ENCODE results near the gene PAQR4.
A peak's percentile ranks its signal among the peaks of the same experiment; 100 is the strongest.

PAQR4 gene

DNA sequence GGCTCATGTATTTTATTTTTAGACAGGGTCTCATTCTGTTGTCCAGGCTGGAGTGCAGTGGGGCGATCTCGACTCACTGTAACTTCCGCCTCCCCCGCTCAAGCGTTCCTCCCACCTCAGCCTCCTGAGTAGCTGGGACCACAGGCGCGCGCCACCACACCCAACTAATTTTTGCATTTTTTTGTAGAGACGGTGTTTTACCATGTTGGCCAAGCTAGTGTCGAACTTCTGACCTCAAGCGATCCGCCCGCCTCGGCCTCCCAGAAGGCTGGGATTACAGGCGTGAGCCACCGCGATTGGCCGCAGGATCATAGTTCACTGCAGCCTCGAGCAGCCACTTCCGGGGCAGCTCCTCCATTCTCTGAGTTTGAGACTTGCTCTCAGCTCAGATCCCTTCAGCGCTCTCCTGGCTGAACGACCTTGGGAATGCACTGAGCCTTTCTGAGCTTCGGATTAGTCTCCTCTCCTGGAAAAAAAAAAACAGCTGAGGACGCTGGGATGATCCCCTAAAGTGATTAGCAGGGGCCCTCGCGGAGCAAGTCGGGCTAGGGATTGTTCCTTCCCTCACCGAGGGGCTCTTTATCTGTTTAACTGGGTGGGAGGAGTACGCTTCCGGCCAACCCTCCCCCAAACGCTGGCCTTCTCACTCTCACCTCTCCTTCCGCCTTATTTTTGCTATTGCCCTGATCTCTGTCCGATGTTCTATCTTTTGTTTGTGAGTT is 12.2 kb downstream of the PAQR4 start:
- no peak for FAIRE-seq

DNA sequence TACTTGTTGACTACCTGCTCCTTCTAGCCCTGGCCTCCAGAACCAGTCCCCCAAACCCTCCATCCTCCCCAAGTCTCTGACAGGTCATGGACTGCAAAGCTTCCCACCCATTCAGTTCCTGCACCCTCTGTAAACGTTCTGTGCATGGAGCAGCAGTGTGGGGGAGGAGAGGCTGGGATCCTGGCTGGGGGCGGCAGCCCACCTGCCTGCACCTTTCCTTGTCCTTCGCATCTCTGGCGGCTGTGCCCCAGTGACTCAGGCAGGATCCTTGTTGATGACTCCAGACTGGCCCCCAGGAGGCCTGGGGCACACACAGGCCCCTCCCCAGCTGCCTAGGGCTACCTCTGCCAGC is 12.7 kb downstream of the PAQR4 start:
- no peak for FAIRE-seq

- FAIRE-seq, result no peak
These were observed 13.3 kb downstream of the PAQR4 start for GRCh38 chr16:2982402-2982801.

GRCh38 chr16:2983706-2984136 is 14.6 kb downstream of the PAQR4 start:
- no peak for FAIRE-seq

DNA sequence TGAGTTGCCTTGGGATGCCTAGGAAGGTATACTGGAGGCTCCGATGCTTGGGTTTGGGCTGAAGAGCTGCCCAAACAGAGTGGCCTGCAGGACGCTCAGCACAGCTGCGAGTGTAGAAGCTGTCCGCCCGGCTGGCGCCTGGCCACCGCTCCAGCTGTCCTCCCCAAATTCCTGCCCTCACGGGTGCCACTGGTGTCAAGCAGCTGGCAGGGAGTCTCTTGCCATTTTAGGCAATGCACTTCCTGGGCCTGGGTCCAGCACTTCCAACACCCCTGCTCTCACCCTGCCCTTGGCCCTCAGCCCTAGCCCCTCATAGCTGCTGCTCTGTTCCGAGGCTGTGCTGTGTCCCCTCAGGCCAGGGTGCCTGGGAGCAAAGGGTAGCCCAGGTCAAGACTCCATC is 16.3 kb downstream of the PAQR4 start:
- no peak for FAIRE-seq

DNA sequence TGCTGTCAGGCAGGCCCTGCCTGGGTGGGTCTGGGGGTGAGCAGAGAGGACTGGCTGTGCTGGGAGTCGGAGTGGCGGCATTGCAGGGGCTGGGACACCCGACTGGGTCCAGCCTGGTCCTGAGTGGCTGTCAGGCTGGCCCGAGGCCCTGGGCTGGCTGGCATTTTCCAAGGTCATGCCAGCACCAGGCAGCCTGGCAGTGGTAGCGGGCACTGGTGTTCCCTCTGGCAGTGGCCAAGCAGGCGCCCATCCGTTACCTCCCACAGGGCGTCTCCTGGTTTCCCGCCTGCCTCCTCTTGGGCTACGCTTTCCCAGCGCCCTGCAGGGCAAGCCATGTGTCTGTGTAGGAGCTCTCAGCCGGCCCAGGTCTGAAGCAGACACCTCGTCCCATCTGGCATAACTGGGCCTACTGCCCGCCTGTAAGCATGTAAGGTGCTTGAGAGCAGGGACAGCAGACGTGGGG is 16.8 kb downstream of the PAQR4 start:
- no peak for FAIRE-seq

GRCh38 chr16:2986623-2987188 is 17.6 kb downstream of the PAQR4 start:
- FAIRE-seq, result no peak

DNA sequence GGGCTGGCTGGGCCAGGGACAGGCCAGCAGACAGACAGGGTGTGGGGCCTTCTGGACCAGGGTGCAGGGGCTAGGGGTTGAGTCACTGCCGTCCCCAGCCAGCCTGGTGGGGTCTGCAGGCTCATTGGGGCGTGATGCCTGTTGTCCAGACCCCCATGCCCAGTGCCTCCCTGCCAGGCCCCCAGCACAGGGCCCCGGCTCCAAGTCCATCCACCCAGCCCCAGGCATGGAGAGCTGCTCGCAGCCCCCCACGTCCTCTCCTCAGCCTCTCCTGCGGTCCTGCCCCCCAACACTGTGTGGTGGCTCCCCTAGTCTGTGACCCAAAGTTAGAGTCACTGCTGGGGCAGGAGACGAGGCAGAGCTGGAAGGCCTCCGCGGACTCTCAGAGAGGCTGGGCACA is 18.1 kb downstream of the PAQR4 start:
- no peak for FAIRE-seq

DNA sequence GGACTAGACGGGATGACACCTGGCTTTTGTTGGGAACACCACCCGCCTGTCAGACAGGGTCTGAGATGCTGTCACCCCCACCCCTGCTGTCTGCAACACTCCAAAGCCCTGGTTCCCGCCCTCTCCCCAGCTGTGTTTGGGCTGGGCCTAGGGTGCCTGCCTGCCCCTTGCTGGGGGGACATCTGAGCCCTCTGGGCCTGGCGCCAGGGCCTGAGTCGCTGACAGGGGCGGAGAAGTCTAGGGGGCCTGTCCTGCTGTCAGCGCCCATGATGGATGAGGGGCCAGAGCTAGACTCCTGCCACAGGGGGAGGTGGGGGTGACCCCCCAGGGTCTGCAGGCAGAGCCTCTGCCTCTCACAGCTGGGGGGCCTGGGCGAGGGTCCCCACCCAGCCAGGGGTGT is 18.7 kb downstream of the PAQR4 start:
- FAIRE-seq, result no peak

GRCh38 chr16:2988590-2989099 is 19.5 kb downstream of the PAQR4 start:
- FAIRE-seq, result no peak

- FAIRE-seq, result no peak
These were observed 21.7 kb downstream of the PAQR4 start for GRCh38 chr16:2990891-2991290.

- FAIRE-seq, result no peak
These were observed 22.6 kb downstream of the PAQR4 start for GRCh38 chr16:2991566-2992261.

GRCh38 chr16:2992383-2993081 is 23.4 kb downstream of the PAQR4 start:
- FAIRE-seq, result no peak

DNA sequence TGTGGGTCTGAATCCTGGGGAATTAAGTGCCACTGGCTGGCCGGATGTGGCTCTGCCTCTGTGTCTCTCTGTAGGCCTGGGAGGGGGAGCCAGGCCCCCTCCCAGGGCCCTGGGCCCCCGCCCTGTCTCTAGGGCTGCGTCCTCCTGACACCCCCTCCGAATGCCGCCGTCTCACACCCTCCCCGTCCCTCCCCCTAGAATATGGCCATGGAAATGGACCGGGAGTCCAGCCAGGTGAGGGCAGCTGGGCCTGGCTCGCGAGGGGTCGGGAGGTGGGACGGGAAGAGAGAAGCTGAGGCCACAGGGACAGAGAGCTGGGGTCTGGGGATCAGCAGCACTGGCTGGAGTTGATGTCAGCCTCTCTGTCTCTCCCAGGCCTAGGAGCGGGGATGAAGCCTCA is 27.1 kb downstream of the PAQR4 start:
- FAIRE-seq, result no peak

DNA sequence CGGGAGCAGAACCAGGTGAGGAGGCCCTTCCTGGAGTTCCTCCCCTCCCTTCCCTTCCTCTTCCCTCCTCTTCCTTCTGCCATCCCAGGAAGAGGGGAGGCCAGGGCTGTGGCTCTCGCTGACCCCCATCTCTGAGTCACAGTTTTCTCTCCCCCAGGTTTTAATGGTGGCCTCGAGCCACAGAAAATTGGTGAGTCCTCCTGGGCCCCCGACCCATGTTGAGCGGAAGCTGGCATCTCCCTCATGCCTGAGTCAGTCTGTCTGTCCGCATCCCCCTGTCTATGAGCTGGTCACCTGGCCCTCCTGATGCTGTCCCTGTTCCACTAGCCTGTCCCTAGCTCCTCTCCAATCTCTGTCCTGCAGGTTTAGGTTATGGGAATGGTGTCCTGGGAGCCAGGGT is 30.8 kb downstream of the PAQR4 start:
- no peak for FAIRE-seq

- no peak for FAIRE-seq
These were observed 31.4 kb downstream of the PAQR4 start for GRCh38 chr16:3000540-3000939.

- no peak for FAIRE-seq
These were observed 32.2 kb downstream of the PAQR4 start for GRCh38 chr16:3001316-3001715.

DNA sequence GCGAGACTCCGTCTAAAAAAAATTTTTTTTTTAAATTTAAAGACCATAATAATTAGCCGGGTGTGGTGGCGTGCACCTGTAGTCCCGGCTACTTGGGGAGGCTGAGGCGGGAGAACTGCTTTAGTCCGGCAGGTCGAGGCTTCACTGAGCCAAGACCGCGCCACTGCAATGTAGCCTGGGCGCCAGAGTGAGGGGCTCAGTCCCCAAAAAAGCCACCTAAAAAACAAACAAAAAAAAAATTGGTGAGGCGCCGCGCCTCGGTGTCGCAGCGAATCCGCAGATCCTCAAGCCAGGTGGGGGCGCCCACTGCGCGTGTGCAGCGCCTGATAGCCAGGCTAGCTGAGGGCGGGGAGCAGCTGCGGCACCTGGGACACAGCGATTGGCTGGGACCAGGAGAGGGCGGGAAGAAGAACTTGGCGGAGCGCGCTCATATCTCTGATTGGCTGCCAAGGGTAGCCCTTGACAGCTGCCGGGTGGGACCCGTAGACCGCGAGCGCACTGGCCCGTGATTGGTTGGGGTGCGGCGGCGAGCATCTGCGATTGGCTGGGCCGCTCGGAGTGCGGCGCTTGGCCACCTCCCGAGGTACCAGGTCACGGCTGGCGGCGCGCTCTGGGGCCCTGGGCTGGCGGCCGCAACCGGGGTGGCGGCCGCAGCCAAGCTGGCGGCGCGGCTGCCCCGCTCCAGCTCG is 34.6 kb downstream of the PAQR4 start:
- FAIRE-seq, result peak; percentile 90

GRCh38 chr16:3004319-3004718 is 35.2 kb downstream of the PAQR4 start:
- no peak for FAIRE-seq

- no peak for FAIRE-seq
These were observed 35.7 kb downstream of the PAQR4 start for GRCh38 chr16:3004781-3005284.

DNA sequence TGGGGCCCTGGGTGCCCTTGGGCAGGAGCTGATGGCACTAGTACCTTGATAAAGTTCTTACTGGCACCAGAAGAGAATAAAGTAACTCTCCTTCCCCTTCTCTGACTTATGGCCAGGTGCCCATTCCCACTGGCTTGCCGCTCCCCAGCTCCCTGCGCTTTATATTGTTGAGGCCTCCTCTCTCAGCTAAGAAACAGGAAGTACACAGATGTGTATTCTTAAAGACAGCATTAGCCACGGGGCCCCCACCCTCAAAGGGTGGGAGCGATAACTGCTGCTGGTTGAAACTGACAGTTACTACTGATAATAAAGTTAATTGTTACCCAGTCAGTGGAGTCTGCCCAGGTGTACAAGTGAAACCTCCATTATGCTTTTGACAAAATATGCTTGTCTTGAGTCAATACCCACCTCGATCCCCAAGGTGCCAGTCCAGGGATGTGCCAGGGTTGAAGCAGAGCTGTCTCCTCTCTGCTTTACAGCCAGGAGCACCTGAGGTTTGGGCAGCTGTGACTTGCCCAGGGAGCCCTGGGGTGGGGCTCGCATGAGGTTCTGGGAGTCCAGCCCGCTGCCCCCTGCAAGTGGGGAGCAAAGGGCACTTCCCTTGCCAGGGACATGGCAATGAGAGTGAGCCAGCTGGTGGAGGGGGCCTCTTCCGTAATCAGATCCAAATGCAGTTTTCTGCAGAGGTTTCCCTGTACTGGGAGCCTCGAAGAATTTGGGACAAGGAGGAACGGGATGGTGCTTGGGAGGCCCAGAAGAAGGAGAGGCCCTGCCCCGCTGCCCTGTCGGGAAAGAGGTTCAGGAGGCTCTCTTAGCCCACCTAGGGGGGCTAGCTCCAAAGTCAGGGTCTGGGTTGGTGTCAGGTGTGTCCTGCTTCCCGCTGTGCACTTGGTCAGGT is 38.2 kb downstream of the PAQR4 start:
- no peak for FAIRE-seq
